ENCODE data around the gene PBXIP1. TPM values are rescaled to one million over a fixed set of nuclear protein-coding genes. Genes with fewer than 3 reads are reported as not detected.
A peak's percentile ranks its signal among the peaks of the same experiment; 100 is the strongest.

The PBXIP1 gene
- total RNA-seq, 1 experiment from 2014 or later, result 21.6 TPM

DNA sequence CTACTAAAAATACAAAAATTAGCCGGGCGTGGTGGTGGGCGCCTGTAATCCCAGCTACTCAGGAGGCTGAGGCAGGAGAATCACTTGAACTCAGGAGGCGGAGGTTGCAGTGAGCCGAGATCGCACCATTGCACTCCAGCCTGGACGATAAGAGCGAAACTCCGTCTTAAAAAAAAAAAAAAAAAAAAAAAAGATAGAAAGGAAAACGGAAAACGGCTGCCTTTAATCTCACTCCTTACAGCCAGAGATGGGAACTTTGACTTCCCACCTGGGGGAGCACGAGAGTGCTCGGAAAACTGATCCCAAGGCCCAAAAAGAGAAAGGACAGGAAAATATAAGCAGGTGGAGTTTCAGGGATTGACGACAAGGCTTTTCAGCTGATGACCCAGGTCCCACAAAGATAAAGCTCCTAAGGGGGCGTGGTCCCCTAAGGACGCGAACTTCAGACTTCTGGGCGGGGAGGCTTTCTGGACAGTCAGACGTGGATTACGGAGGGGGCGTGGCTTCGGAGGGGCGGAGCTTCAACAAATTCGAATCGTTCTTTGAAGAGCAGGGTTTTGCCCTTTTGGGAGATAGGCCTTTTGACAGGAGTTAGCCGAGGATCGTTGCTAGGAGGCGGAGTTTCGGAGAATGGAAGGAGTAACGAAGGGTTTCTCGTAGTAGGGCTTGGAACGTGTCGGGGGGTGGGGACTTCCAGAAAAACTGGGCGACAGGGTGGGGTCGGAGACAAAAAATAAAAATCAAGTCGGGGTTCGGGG lies 17.6 kb upstream of the PBXIP1 start:
- Histone ChIP-seq H4K5ac (ENCODE audit: insufficient read length, low read depth, low read length) (no peak overlapping the region), H3K56ac (ENCODE audit: insufficient read length, low read depth, low read length) (no peak overlapping the region), H3T11ph (ENCODE audit: low read length) (peak overlapping the region; percentile 93), H3K4me2 (ENCODE audit: insufficient read depth, insufficient read length, low read length) (peak overlapping the region; percentile 68), H2BK15ac (ENCODE audit: low read depth, low read length) (no peak overlapping the region), H3K9me3 (ENCODE audit: control insufficient read depth, low read depth, low read length) (no peaks in the 10 kb centered on the region), H3K23ac (ENCODE audit: insufficient read length, low read depth, low read length) (no peak overlapping the region), H3K79me2 (ENCODE audit: insufficient read depth, low read length) (peaks cover 34% of the 10 kb centered on the region), H3K79me1 (ENCODE audit: insufficient read depth, low read depth, low read length, poor library complexity, severe bottlenecking) (peaks cover 4% of the 10 kb centered on the region), H3K14ac (ENCODE audit: insufficient read depth, low read length) (peak overlapping the region; percentile 75; the same call in 1 of the 2 replicates), H3K4me1 (ENCODE audit: insufficient read depth, low read length) (peaks cover 4% of the 10 kb centered on the region; the same call in 1 of the 2 replicates), H2AK5ac (ENCODE audit: insufficient read length, low read length) (no peak overlapping the region), H4K91ac (ENCODE audit: insufficient read length, low read depth, low read length) (no peak overlapping the region), H3K9ac (ENCODE audit: extremely low read depth, insufficient read length, low read length) (peak overlapping the region; percentile 68), H3K27ac (ENCODE audit: insufficient read length, low read depth, low read length) (peak overlapping the region; percentile 97), H2BK5ac (ENCODE audit: insufficient read length, low read length) (peak overlapping the region; percentile 21), H4K20me1 (ENCODE audit: control insufficient read depth, insufficient read depth, insufficient read length) (no peaks in the 10 kb centered on the region), H2BK120ac (ENCODE audit: low read depth, low read length, poor library complexity, severe bottlenecking) (no peak overlapping the region), H3K4ac (ENCODE audit: low read depth, low read length) (no peak overlapping the region), H2BK20ac (ENCODE audit: low read depth, low read length, poor library complexity, severe bottlenecking) (no peak overlapping the region), H3K27me3 (ENCODE audit: insufficient read depth, low read length) (no peaks in the 10 kb centered on the region), H2BK12ac (ENCODE audit: insufficient read length, low read depth, low read length) (no peak overlapping the region), H3K23me2 (ENCODE audit: insufficient read length, low read depth, low read length, poor library complexity, severe bottlenecking) (peaks cover 42% of the 10 kb centered on the region), H3K18ac (ENCODE audit: insufficient read length, low read depth, low read length) (peak overlapping the region; percentile 41), H2AFZ (ENCODE audit: low read length) (no peak overlapping the region), H4K8ac (replicated peaks; ENCODE audit: insufficient read length, low read depth, low read length) (no peak overlapping the region)
- H3K27me3 Mint-ChIP-seq (ENCODE audit: low read depth), result no peaks in the 10 kb centered on the region
- H3K36me3 Mint-ChIP-seq (ENCODE audit: insufficient read depth in 1 of 3, low read depth in 3 of 3), result peaks cover 8 to 31% (median 14%) of the 10 kb centered on the region in 3 experiments; a peak in 6 of 7 replicates
- peaks cover 38 to 40% of the 10 kb centered on the region in 2 experiments for H3K4me1 Mint-ChIP-seq
- no CpG with 5 or more reads among the region's 37 CpGs for WGBS (ENCODE audit: extremely low coverage, insufficient read length, low lambda C conversion rate)
- TF ChIP-seq, protein P1, sequence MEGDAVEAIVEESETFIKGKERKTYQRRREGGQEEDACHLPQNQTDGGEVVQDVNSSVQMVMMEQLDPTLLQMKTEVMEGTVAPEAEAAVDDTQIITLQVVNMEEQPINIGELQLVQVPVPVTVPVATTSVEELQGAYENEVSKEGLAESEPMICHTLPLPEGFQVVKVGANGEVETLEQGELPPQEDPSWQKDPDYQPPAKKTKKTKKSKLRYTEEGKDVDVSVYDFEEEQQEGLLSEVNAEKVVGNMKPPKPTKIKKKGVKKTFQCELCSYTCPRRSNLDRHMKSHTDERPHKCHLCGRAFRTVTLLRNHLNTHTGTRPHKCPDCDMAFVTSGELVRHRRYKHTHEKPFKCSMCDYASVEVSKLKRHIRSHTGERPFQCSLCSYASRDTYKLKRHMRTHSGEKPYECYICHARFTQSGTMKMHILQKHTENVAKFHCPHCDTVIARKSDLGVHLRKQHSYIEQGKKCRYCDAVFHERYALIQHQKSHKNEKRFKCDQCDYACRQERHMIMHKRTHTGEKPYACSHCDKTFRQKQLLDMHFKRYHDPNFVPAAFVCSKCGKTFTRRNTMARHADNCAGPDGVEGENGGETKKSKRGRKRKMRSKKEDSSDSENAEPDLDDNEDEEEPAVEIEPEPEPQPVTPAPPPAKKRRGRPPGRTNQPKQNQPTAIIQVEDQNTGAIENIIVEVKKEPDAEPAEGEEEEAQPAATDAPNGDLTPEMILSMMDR (conservative IDR thresholded peaks at IDR 0.05), result peak; percentile 21; the same call in 1 of the 3 replicates
- no peak overlapping the region; a peak in 1 of 5 replicates for H3K4me3 Mint-ChIP-seq
- H3K9me3 Mint-ChIP-seq, result no peaks in the 10 kb centered on the region
- DNase-seq, result peak; percentile 98
- no peak overlapping the region; a peak in 1 of 7 replicates for H3K27ac Mint-ChIP-seq

All from H9 (cell line).